ENCODE results near the gene SERPINE2.

Gene SERPINE2

GRCh38 chr2:223994562-223995162 is 44.4 kb downstream of the SERPINE2 start:
- no peaks in the 10 kb centered on the region for H3K27me3 ChIP-seq (ENCODE audit: insufficient read depth, low read depth)
- H3K36me3 ChIP-seq (ENCODE audit: insufficient read depth): no peaks in the 10 kb centered on the region
- no peaks in the 10 kb centered on the region for H4K20me1 ChIP-seq (ENCODE audit: insufficient read depth)
- H3K27ac ChIP-seq: no peak overlapping the region
- no peak overlapping the region for H3K9ac ChIP-seq
- no peak overlapping the region for H2AFZ ChIP-seq (ENCODE audit: low read depth)
- no peak overlapping the region for H3K4me2 ChIP-seq
- H3K4me3 ChIP-seq (IDR thresholded peaks at IDR 0.05; ENCODE audit: insufficient read depth, low read depth, low read length): no peak overlapping the region
- TF ChIP-seq, protein P1, sequence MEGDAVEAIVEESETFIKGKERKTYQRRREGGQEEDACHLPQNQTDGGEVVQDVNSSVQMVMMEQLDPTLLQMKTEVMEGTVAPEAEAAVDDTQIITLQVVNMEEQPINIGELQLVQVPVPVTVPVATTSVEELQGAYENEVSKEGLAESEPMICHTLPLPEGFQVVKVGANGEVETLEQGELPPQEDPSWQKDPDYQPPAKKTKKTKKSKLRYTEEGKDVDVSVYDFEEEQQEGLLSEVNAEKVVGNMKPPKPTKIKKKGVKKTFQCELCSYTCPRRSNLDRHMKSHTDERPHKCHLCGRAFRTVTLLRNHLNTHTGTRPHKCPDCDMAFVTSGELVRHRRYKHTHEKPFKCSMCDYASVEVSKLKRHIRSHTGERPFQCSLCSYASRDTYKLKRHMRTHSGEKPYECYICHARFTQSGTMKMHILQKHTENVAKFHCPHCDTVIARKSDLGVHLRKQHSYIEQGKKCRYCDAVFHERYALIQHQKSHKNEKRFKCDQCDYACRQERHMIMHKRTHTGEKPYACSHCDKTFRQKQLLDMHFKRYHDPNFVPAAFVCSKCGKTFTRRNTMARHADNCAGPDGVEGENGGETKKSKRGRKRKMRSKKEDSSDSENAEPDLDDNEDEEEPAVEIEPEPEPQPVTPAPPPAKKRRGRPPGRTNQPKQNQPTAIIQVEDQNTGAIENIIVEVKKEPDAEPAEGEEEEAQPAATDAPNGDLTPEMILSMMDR (conservative IDR thresholded peaks at IDR 0.05; ENCODE audit: low read depth, low read length): no peak
- H3K4me1 ChIP-seq (ENCODE audit: low read depth, poor library complexity, severe bottlenecking): no peaks in the 10 kb centered on the region
- H3K79me2 ChIP-seq (ENCODE audit: insufficient read depth, low read depth): no peaks in the 10 kb centered on the region

DNA sequence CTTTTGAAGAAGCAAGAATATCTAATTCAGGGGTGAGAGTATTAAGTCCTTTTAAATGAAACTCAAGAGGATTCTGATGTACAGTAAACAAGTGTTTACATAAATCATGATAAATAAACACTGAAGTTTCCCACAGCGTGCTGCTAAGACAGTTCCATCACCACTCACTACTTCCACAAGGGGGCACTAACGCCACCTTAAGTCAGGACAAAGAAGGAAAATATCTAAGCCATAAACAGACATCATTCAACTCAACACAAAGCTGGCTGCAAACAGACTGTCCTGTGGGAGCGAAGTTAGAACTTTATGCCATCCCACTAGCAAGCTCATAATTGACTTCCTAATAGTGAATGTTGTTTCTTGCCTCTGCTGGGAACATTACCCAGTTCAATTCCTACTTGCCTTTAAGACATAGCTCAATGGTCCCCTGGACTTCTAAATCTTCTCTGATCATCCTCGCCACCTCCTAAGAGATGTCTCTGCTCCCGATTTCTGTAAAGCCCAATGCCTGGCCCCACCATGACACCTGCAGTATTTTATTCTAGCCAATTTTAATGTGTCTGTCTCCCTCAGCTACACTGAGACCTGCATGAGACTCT is 45.4 kb downstream of the SERPINE2 start:
- TF ChIP-seq, protein P1 (conservative IDR thresholded peaks at IDR 0.05; ENCODE audit: low read depth, low read length): peak; percentile 90
- no peak overlapping the region for H2AFZ ChIP-seq (ENCODE audit: low read depth)
- no peak overlapping the region for H3K4me3 ChIP-seq (IDR thresholded peaks at IDR 0.05; ENCODE audit: insufficient read depth, low read depth, low read length)
- H4K20me1 ChIP-seq (ENCODE audit: insufficient read depth): no peaks in the 10 kb centered on the region
- H3K79me2 ChIP-seq (ENCODE audit: insufficient read depth, low read depth): no peaks in the 10 kb centered on the region
- no peaks in the 10 kb centered on the region for H3K36me3 ChIP-seq (ENCODE audit: insufficient read depth)
- no peak overlapping the region for H3K27ac ChIP-seq
- H3K4me1 ChIP-seq (ENCODE audit: low read depth, poor library complexity, severe bottlenecking): no peaks in the 10 kb centered on the region
- no peak overlapping the region for H3K9ac ChIP-seq
- H3K27me3 ChIP-seq (ENCODE audit: insufficient read depth, low read depth): no peaks in the 10 kb centered on the region
- H3K4me2 ChIP-seq: no peak overlapping the region

DNA sequence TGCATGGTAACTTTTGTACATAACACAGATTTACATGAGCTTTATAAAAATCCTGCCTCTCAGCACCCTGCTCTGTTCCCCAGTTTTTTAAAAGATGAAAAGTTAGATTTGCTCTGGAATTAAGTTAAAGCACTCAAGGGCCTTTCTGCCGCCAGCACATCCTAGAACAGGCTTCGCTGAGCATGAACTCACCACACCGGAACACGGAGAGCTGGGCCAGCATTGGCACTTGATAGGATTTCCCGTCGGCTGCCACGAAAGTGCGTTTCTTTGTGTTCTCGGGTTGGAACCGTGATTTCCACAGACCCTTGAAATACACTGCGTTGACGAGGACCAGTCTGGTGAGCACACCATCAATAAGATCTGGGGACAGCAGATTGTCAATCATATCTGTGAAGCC is 47.5 kb downstream of the SERPINE2 start:
- TF ChIP-seq, protein P1 (conservative IDR thresholded peaks at IDR 0.05; ENCODE audit: low read depth, low read length): no peak
- Histone ChIP-seq H4K20me1 (ENCODE audit: insufficient read depth) (no peaks in the 10 kb centered on the region), H3K79me2 (ENCODE audit: insufficient read depth, low read depth) (no peaks in the 10 kb centered on the region), H3K27ac (no peak overlapping the region), H3K4me2 (no peak overlapping the region), H3K4me1 (ENCODE audit: low read depth, poor library complexity, severe bottlenecking) (no peaks in the 10 kb centered on the region), H3K27me3 (ENCODE audit: insufficient read depth, low read depth) (no peaks in the 10 kb centered on the region), H2AFZ (ENCODE audit: low read depth) (no peak overlapping the region), H3K36me3 (ENCODE audit: insufficient read depth) (no peaks in the 10 kb centered on the region), H3K9ac (no peak overlapping the region), H3K4me3 (IDR thresholded peaks at IDR 0.05; ENCODE audit: insufficient read depth, low read depth, low read length) (no peak overlapping the region)

- H2AFZ ChIP-seq (ENCODE audit: low read depth): no peak overlapping the region
- H3K27me3 ChIP-seq (ENCODE audit: insufficient read depth, low read depth): no peaks in the 10 kb centered on the region
- H3K36me3 ChIP-seq (ENCODE audit: insufficient read depth): no peaks in the 10 kb centered on the region
- H3K27ac ChIP-seq: no peak overlapping the region
- H4K20me1 ChIP-seq (ENCODE audit: insufficient read depth): no peaks in the 10 kb centered on the region
- H3K79me2 ChIP-seq (ENCODE audit: insufficient read depth, low read depth): no peaks in the 10 kb centered on the region
- H3K9ac ChIP-seq: no peak overlapping the region
- H3K4me1 ChIP-seq (ENCODE audit: low read depth, poor library complexity, severe bottlenecking): no peaks in the 10 kb centered on the region
- H3K4me2 ChIP-seq: no peak overlapping the region
- H3K4me3 ChIP-seq (IDR thresholded peaks at IDR 0.05; ENCODE audit: insufficient read depth, low read depth, low read length): no peak overlapping the region
- TF ChIP-seq, protein P1 (conservative IDR thresholded peaks at IDR 0.05; ENCODE audit: low read depth, low read length): no peak
Measured at GRCh38 chr2:223989856-223990232, 49.2 kb downstream of the SERPINE2 start.

All from KMS-11 (cell line).